ENCODE data around the gene ARRB2. TPM values are rescaled to one million over a fixed set of nuclear protein-coding genes. Genes with fewer than 3 reads are reported as not detected.

Gene ARRB2
- total and polyA plus RNA-seq, 2 experiments from 2014 or later: 37.3 to 45.0 TPM

DNA sequence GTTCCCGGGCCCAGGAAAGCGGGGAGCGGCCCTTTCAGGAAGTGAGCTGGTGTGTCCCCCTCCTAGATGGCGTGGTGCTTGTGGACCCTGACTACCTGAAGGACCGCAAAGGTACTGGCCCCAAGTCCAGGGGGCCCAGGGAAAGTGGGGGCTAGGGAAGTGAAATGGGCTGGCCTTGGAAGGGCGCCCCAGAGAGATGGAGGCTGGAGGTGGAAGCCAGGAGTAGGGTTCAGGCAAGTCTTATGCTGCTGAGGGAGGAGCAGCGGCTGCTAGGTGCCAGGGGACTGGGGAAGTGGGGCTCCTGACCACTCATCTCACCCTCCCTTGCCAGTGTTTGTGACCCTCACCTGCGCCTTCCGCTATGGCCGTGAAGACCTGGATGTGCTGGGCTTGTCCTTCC, 5.6 kb downstream of the ARRB2 start:
- Histone ChIP-seq H3K4me1 (ENCODE audit: insufficient read depth) (peaks cover 11% of the 10 kb centered on the region), H2AFZ (no peak overlapping the region), H3K27ac (ENCODE audit: low read depth) (no peak overlapping the region), H3K4me2 (no peak overlapping the region), H3K27me3 (ENCODE audit: insufficient read depth) (no peaks in the 10 kb centered on the region), H3F3A (replicated peaks; ENCODE audit: low read depth) (0 out of 2 replicates have a peak, but pooled peaks cover 5% of the 10 kb centered on the region), H3K9me2 (ENCODE audit: insufficient read depth) (no peaks in the 10 kb centered on the region), H3K36me3 (ENCODE audit: insufficient read depth) (no peaks in the 10 kb centered on the region; the same call in 1 of the 2 replicates), H4K20me1 (replicated peaks; ENCODE audit: insufficient read depth) (no peaks in the 10 kb centered on the region; the same call in 1 of the 2 replicates), H3K79me2 (replicated peaks; ENCODE audit: insufficient read depth) (peaks cover 25% of the 10 kb centered on the region), H3K4me3 (no peak overlapping the region)
- H3K9me3 Mint-ChIP-seq: no peaks in the 10 kb centered on the region
- H3K27ac Mint-ChIP-seq: no peak overlapping the region
- no peak overlapping the region for H3K4me3 Mint-ChIP-seq
- DNase-seq (ENCODE audit: low spot score): no peak
- H3K4me1 Mint-ChIP-seq: peaks cover 9% of the 10 kb centered on the region; the same call in 2 of the 3 replicates
- ATAC-seq: no peak
- TF ChIP-seq POLR2AphosphoS5 (IDR thresholded peaks at IDR 0.05; ENCODE audit: low read depth) (no peak), NANOG (IDR thresholded peaks at IDR 0.05; ENCODE audit: borderline replicate concordance) (no peak), JUNB (IDR thresholded peaks at IDR 0.05; ENCODE audit: unreplicated experiment) (no peak), ZNF114 (CRISPR knock-in tag; IDR thresholded peaks at IDR 0.05) (no peak), EZH2phosphoT487 (IDR thresholded peaks at IDR 0.05; ENCODE audit: unreplicated experiment) (no peak), STAT1 (IDR thresholded peaks at IDR 0.05; ENCODE audit: unreplicated experiment) (no peak), CTCF (conservative IDR thresholded peaks at IDR 0.05; ENCODE audit: low read depth in 2 of 2) (no peak), EZH2 (IDR thresholded peaks at IDR 0.05; ENCODE audit: low read depth, unreplicated experiment) (no peak), CREB1 (CRISPR knock-in tag; IDR thresholded peaks at IDR 0.05; ENCODE audit: low read depth) (no peak), ZNF331 (CRISPR knock-in tag; IDR thresholded peaks at IDR 0.05; ENCODE audit: low read depth) (no peak), ZNF462 (CRISPR knock-in tag; IDR thresholded peaks at IDR 0.05) (no peak), REST (IDR thresholded peaks at IDR 0.05; ENCODE audit: unreplicated experiment) (no peak)
- TF ChIP-seq, protein P1, sequence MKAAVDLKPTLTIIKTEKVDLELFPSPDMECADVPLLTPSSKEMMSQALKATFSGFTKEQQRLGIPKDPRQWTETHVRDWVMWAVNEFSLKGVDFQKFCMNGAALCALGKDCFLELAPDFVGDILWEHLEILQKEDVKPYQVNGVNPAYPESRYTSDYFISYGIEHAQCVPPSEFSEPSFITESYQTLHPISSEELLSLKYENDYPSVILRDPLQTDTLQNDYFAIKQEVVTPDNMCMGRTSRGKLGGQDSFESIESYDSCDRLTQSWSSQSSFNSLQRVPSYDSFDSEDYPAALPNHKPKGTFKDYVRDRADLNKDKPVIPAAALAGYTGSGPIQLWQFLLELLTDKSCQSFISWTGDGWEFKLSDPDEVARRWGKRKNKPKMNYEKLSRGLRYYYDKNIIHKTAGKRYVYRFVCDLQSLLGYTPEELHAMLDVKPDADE (IDR thresholded peaks at IDR 0.05): no peak
- H3K27me3 Mint-ChIP-seq (ENCODE audit: insufficient read depth, low read depth, poor library complexity): peaks cover 13% of the 10 kb centered on the region
- peaks cover 37% of the 10 kb centered on the region for H3K36me3 Mint-ChIP-seq (ENCODE audit: low read depth)
